GM19023 (cell line): ENCODE data around the gene SDK1.

Source experiments
- ATAC-seq: cut with Tn5 transposase; IDR thresholded peaks from one replicate; pipeline ENCODE4 v1.9.1; 2021; ENCODE audit warnings: mild to moderate bottlenecking, moderate library complexity; ENCODE audit not compliant: unreplicated experiment

SDK1 gene

DNA sequence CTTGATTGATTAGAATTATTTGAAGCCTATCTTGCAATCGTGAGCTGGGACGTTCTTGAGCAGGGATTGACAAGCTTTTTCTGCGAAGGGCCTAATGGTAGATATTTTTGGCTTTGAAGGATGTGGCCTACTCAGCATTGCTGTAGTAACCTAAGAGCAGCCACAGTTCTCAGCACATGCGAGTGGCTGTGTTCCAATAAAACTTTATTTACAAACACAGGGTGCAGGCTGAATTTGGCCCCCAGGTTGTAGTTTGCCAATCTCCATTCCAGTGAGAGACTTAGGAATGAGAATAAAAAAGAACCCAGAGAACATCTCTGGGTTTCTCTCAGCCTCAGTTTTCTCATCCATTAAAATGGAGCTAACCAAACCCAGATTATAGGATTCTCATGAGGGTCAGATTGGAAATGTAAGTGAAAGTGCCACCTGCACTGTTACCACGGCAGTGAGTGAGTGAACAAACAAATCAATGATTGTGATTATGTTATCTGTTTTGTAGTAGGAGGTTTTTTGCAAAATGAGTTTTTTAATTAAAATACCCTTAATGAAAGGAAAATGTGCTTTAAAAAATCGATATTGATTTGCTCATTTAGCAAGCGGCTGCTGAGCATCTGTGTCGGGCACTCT, 664.0 kb downstream of the SDK1 start:
- no peak for ATAC-seq

DNA sequence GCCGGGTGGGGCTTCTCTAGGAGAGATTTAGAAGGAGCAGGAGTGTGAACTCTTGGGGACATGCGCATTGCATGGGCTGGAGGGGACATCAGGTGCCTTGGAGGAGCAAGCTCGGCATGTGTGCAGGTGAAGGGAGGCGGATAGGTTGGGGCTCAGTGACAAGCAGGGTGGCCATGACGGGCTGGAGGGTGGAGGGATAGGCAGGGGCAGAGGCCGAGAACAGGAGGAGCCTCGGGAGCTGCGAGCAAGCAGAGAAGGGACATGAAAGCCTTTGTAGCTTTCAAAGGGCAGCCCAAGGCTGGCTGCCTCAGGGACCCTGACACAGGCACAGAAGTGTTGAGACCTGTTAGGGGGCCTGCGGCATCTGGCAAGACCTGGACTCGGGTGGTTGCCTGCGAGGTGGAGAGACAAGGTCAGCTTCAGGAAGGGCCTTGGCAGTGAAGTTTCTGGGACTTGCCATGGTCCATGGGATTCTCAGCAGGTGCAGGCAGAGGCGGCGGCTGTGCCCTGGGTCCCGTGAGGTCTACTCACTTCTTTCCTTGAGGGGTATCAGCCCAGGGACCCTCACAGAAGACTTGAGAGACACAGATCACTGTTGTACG, 664.8 kb downstream of the SDK1 start:
- ATAC-seq: no peak

DNA sequence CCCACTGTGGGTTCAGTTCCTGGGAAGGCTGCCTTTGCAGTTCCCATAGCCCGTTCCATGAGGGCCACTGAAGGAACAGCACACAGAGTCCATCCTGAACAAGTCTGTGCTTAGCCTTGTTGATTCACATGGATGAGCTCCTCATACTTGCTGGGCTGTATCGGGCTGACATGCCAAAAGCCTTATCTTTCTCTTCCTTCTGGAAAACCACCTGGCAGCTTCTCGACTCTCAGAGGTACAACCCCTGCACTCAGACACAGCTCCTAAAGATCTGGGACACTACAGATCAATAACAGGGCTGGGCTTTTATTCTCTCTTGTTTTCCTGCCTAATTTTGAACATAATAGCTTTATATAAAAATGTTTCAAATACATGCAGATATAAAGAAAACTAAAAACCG, 667.2 kb downstream of the SDK1 start:
- no peak for ATAC-seq

DNA sequence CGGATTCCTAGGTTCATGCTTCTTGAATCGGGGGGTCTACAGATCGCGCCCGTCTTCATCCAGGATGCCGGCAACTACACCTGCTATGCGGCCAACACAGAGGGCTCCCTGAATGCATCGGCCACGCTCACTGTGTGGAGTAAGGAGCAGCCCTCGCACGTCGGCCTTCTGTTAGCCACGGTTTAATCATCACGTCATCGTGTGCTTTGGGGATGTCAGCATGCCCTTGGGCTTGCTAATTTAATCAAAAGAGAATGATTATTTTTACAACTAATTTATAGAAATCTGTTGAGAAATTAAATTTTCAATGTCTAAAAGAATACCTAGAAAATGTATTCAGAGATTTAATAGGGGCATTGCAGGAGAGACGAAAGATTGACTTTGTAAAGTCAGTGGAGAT, 668.2 kb downstream of the SDK1 start:
- ATAC-seq: no peak

DNA sequence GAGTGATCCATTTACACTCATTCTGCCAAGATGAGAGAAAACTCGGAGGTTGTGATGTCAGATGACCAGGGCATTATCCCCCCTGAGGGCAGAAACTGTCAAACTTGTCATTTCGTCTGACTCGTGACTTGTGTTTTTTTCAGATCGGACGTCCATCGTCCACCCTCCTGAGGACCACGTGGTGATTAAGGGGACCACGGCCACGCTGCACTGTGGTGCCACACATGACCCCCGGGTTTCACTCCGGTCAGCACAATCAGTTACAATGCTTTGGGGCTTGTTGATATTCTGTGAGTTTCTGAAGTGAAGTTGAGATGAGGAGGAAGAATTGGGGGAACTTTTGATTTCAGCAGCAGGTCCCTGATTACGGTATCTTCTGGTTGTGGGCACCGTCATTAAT, 670.3 kb downstream of the SDK1 start:
- ATAC-seq: no peak

DNA sequence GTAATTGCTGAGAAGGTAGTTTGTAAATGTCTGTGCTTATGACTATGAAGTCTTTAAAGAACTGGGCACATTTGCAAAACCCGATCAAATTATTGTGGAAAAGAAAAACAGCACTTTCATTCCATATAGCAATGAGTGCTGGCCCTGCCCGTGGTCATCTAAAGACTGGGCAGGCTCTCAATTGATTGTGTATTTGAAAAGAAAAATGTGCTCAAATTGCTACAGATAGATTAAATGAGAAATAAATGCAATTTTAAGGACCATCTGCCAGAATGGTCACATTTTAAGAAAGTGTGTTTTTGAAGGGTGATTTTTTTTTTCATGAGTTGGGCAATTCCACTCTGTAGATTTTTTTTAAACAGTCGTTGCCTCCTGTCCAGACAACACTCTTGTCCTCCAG, 672.2 kb downstream of the SDK1 start:
- ATAC-seq: no peak

DNA sequence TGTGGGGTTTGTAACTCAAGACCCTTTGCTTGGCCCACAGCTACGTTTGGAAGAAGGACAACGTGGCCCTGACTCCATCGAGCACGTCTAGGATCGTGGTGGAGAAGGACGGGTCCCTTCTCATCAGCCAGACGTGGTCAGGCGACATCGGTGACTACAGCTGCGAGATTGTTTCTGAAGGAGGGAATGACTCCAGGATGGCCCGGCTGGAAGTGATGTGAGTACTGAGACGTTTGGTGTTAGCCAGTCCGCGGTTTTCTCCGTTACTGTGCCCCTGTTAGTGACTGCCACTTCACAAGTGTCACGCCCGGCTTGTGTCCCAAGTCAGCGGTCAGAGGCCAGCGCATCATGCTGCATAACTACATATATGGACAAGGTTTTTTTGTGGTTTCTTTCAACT, 673.3 kb downstream of the SDK1 start:
- ATAC-seq: no peak

DNA sequence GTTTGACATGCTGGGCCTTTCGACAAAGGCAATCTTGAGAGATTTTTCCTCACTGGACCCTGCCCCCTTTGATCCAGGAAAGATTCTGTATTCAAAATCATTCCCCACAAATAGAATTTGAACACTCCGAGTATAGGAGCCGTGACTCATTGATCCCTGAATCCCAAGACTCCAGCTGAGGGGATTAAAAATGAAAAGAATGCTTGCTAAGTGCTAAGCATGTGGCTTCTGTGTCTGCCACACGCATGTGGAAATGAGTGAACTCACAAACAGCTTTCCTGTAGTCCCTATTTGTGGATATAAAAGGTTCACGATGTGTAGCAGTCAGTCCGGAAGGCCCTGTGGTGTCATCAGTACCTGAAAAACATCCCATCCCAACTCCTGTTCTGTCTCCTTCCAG, 674.3 kb downstream of the SDK1 start:
- no peak for ATAC-seq

DNA sequence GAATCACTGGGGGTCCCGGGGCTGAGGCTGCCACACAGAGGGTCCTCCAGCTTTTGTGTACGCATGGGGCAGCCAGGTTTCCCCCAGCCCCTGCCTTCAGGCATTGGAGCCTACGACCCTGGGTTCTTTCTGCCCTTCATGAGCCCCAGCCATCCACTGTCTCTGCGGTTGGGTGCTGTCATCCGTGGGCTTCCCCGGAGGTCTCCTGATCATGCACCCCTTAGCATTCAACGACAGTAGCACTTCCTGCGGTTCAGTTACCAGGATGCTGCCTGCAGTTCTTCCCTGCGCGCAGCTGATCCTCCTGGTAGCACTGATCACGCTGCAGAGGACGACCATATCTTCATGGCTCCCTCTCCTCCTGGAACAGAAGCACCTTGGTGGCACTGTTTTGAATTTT, 676.3 kb downstream of the SDK1 start:
- no peak for ATAC-seq

DNA sequence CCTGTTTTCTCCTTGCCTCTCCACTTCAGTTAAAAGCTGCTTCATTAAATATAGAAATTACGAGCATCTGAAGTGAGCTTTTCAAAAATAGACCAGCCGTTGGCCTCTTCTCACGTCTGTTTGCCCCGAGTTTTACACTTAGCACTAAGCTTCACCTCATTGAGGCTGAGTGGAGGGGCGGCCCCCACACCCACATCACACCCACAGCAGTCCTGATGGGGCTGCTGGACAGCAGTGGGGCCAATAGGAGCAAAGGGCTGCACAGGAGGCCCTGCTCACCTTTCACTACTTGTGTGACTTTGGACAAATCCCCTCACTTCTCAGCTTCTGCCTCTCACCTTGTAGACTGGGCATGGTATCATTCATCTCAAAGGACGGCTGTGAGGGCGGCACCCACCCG, 677.8 kb downstream of the SDK1 start:
- ATAC-seq: no peak

DNA sequence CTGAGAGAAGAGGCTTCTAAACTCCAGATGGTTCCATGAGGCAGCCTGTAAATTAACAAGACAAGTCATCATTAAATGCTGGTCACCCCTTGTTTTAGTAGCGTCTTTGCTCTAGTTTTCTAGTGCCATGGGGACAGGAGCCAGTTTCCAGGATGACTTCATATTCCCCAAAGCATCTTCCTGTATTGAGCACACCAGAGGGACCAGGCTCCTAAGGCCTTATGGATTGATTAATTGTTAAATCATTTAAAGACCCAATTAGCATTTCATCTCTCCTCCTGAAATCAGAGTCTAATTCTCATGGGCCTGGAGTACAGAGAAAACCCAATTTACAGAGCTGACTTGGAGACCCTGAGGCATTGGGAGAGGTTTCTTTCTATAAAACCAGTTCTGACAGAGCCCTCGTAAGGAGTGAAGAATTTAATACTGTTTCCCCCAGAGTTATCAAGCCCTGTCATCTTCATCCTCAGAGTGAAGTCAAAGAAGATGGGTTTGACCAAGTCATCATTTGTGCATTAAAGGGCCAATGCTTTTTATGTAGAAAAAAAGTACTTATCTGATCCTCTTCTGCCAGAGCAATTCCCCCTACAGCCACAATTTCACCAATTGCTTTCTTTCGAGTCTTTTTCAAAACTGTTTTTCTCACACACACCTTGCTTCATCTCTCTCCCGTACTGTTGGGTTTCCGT, 678.7 kb downstream of the SDK1 start:
- no peak for ATAC-seq

DNA sequence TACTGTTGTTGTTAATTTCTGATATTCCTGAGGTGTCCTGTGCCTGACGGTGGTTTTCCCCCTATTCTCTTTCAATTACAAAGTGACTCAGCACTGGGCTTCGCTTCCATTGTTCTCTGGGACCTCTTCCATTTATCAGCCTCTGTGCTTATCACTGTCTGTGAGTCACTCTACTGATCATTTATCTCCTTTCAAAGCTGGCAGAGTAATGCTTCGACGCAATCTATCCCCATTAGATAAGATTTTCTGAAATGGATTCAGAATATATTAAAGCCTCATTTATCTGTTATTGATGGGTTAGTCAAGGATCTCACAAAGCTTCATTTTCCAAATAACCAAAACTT, 679.2 kb downstream of the SDK1 start:
- no peak for ATAC-seq

DNA sequence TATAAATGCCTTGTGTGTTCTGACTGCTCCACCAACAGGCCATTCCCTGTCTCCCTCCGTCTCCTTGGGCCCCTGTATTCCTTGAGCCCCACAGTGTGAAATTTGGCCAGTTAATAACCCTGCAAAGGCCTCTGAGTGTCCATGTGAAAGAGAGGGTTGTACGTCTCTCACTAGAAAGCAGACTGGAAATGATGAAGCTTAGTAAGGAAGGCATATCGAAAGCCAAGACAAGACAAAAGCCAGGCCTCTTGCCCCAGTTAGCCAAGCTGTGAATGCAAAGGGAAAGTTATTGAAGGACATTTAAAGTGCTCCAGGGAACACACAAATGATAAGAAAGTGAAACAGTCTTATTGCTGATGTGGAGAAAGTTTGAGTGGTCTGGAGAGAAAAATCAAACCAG, 680.2 kb downstream of the SDK1 start:
- ATAC-seq: no peak

DNA sequence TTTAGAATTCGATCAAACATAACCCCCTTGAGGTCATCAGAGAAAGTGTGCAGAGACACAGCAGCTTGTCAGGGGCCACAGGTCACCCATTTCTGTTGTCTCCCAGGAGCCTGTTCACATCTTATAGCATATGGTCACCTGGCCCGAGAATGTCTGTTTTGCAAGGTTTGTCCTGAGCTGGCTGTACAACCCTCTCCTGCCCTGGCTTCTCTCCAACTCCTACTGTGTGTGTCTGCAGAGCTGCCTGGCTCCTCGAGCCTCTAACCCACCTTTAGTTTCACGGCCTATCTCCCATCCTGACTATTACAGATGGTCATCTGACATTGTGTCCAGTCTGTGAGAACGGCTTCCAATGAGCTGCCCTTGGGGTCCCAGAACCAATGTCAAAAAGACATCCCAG, 683.4 kb downstream of the SDK1 start:
- no peak for ATAC-seq

DNA sequence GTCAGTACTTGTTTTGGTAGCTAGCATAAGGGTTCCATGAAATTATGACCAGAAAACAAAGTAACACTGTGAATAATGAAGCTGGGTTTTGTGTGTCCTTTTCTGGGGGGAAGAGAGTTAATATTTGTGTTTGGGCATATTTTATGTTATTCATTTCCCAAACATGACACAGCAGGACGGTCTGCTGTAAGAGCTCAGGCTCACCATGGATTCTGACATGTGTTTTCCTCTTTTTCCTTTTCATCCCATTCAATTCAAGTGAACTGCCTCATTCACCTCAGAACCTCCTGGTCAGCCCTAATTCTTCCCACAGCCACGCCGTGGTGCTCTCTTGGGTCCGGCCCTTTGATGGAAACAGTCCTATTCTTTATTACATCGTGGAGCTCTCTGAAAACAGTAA, 685.9 kb downstream of the SDK1 start:
- no peak for ATAC-seq

DNA sequence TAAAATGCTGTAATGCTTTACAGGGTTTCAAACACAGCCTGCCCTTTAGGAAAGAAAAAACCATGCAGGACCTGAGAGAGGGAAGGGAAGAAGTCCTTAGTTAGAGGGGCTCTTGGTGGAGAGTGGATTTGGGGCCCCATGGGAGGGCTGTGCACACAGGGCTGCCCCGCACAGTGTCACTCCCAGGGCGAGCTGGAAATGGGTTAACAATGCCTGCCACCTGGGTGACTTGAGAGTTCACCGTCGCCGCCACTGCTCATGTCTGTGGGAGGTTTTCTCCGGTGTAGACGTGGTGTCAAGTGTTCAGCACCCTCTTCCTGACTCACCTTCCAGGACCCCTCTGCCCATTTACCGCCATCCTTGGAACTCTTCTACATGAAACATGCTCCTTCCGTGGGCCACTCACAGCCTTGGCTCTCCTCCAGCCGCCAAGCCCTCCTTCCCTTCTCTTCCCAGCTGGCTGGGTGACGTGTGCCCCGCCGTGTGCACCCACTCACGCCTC, 686.4 kb downstream of the SDK1 start:
- no peak for ATAC-seq

DNA sequence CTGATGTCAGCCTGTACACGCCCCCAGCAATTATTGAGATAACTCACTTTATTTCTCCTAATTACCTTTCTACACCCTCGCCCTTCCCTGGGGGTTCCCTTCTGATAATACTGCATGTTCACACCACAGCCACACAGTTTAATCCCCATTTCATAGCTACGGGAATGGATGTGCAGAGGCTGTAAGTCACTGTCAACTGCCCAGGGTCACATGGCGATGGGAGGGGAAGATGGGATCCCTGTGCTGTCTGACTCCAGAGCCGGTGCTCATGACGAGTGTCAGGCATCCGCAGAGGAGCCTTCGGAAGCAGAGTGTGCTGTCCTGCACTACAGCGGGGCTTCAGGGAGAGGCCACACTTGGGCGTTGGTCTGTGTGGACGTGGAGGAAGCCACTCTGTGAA, 688.7 kb downstream of the SDK1 start:
- no peak for ATAC-seq

DNA sequence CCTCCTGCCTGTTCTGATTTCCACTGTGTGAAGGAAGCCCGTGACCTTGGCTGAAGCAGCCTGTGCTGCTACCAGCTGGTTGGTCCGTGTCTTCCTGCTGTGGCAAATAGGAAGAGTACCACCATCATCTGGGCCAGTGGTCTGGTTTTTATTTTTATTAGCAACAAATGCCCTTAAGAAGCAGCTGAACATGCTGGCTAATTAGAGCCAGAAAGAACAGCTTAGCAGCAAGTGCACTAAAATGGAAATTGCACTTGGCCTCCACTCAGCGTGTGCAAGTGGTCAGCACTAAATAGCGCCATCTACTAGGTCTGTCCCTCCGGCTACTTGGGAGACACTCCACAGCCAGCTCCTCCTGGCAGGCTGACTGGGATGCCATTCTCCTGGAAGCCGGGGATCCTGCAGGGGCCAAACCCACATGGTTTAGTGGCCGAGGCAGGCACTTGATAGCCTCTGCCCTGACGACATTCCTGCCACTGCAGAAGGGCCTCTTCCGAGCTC, 690.7 kb downstream of the SDK1 start:
- no peak for ATAC-seq

DNA sequence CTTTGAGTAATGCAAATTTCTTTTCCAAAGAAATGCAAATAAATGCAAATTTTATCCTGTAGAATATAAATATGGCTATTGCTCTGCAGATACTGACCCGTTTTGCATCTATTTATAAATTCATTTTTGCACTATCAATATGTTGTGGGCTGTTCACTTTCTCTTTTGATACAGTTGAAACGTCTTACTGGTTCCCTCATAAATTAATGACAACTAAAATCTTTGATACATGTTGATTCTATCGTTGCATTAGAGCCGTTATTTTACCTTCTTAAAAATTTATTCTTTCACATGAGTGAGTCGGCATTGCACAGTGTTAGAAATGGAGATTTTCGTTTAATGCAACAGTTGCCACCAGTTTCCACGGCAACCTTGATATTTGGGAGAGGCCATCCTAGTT, 691.8 kb downstream of the SDK1 start:
- ATAC-seq: no peak

DNA sequence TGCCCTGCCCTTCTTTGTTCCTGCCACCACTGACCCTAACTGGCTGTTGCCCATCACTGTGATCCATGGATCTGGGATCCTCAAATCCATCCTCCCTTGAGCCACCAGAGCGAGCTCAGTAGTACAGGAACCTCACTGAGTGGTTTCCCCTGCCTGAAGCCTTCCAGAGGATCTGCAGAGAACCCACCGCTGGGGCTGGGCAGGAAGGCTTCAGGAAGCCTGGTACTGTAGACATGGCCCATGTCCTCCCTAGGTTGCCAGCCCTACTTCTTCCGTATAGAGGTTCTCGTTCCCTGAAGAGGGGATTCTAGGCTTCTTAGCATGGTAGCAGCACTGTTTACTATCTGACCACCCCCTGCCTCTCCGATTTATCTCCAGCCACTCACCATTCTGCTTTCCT, 693.7 kb downstream of the SDK1 start:
- ATAC-seq: no peak

DNA sequence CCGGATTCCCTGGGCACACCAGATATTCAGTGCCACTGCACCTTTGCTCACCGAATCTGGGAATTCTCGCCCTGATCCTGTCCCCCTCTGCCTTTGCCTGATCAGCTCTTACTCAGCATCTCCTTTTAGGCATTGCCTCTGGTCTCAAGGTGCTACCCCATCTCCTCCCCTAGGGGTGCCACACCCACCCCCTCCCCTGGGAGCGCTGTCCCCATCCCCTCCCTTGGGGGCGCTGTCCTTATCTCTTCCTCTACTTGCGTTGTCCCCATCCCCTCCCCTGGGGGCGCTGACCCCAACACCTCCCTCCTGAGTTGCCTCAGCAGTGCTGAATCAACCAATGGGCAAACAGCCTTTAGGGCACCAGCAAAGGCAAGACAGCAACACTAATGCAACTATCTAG, 694.1 kb downstream of the SDK1 start:
- ATAC-seq: no peak

DNA sequence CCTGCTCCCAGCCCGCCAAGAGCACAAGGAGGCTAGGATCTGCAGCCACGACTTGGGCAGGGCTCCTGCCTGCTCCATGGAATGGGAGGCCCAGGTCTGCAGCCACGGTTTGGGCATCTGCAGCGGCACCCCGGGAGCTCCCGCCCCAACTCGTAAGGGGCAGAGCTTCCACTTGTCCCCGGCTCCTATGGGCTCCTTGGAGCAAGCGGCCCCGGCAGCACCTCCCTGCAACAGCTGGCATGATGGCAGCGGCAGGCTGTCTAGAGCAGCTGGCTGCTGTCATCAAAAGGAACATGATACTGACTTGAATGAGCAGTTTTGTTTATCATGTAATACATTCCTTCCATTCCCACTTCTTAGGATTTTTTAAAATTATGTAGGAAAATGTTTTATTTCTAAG, 697.0 kb downstream of the SDK1 start:
- ATAC-seq: no peak
